ENCODE results near the gene RPUSD2. TPM values are rescaled to one million over a fixed set of nuclear protein-coding genes. Genes with fewer than 3 reads are reported as not detected.

The RPUSD2 gene
- total and polyA plus RNA-seq, 12 donors, result 5.7 to 20.7 (median 11.8) TPM

DNA sequence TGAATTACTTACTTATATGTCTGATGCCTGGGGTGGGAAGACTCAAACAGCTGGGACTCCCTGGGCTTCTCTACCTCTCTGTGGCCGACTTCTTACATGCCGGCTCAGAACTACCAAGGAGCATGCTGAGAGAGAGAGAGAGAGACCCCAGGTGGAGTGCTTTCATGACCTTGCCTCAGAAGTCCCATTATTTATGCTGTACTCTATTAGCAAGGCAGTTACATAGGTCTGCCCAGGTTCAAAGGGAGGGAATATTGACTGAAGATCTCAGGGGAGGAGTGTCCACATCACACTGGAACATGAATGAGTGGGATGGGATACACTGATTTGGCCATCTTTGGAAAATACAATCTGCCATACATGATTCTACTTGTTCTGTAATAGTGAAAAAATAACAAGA, 20.5 kb upstream of the RPUSD2 start:
- TF ChIP-seq, protein P1, sequence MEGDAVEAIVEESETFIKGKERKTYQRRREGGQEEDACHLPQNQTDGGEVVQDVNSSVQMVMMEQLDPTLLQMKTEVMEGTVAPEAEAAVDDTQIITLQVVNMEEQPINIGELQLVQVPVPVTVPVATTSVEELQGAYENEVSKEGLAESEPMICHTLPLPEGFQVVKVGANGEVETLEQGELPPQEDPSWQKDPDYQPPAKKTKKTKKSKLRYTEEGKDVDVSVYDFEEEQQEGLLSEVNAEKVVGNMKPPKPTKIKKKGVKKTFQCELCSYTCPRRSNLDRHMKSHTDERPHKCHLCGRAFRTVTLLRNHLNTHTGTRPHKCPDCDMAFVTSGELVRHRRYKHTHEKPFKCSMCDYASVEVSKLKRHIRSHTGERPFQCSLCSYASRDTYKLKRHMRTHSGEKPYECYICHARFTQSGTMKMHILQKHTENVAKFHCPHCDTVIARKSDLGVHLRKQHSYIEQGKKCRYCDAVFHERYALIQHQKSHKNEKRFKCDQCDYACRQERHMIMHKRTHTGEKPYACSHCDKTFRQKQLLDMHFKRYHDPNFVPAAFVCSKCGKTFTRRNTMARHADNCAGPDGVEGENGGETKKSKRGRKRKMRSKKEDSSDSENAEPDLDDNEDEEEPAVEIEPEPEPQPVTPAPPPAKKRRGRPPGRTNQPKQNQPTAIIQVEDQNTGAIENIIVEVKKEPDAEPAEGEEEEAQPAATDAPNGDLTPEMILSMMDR (IDR thresholded peaks at IDR 0.05), result no peak
- no peak for TF ChIP-seq POLR2A (IDR thresholded peaks at IDR 0.05)
- no peak overlapping the region for H3K4me3 ChIP-seq
- no peaks in the 10 kb centered on the region for H3K4me1 ChIP-seq (replicated peaks in 1 of 2)
- no peak for DNase-seq
- H3K9me3 ChIP-seq (replicated peaks in 1 of 3), result no peaks in the 10 kb centered on the region
- peaks cover 0 to 16% of the 10 kb centered on the region in 2 donors for H3K36me3 ChIP-seq (replicated peaks in 1 of 2)
- intact Hi-C loops (cut with DNase I), result no loop called here
- no peaks in the 10 kb centered on the region for H3K27me3 ChIP-seq
- 88 to 96% (median 95%) methylated on average over 2 of the region's 2 CpGs for WGBS, 4 donors
- H3K27ac ChIP-seq, result no peak overlapping the region

DNA sequence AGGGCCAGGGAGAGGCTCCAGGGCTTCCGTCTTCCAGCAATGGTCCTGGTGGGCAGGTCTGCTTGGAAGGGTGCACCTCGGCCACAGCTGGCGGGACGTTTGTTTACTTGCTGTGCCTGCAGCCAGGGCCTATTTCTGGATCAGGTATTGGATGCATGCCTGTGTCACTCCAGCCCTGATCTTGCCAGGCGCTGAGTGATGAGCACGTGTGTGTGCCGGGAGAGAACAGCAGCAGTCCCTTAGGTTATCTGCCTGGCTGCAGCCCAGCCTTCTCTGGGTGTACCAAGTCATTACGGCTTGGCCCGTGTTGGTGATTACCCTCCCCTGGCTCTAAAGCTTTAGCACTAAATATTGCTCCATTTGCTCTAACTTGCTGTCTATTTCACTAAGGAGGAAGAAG, 19.2 kb upstream of the RPUSD2 start:
- Histone ChIP-seq H3K9me3 (replicated peaks in 1 of 3) (no peaks in the 10 kb centered on the region), H3K4me1 (replicated peaks in 1 of 2) (no peaks in the 10 kb centered on the region), H3K27me3 (no peaks in the 10 kb centered on the region), H3K36me3 (replicated peaks in 1 of 2) (peaks cover 0 to 16% of the 10 kb centered on the region in 2 donors), H3K27ac (no peak overlapping the region), H3K4me3 (no peak overlapping the region)
- intact Hi-C loops (cut with DNase I), result no loop called here
- TF ChIP-seq POLR2A (IDR thresholded peaks at IDR 0.05), result no peak
- TF ChIP-seq, protein P1 (IDR thresholded peaks at IDR 0.05), result no peak
- WGBS, 4 donors, result 60 to 82% (median 76%) methylated on average over 7 to 9 of the region's 9 CpGs
- DNase-seq, result peak in 1 of 7 donors; percentile 69

DNA sequence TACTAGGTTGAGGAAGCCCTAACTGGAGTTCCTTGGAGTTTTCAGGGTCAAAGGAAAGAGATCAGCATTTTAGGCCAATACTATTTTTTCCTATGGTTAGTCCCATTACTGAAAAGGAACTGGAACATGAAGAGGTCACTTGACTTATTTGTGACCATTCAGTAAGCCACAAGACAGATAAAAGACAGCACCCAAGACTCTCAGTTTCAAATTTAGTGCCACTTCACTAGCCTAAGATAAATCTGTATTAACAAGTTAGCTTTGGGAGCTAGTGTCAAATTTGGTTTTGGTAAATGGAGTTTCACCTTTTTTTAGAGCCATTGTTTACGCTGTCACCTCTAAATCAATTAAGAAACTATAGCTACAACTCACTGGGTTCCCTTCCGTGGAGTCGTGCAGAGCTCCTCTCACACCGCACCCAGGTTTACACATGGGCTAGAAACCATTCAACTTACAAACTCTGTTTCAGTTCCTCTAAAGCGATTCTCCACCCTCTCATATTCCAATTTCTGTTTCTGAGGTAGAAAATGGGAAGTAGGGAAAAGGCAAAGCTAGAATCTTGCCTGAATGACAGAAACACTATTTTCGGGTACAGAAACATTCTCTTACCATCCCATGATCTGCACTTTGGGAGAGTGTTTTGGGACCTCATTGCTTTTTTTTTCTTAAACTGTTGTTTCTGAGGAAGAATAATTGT, 18.6 kb upstream of the RPUSD2 start:
- intact Hi-C loops (cut with DNase I), result no loop called here
- H3K4me1 ChIP-seq (replicated peaks in 1 of 2), result no peaks in the 10 kb centered on the region
- 81 to 89% (median 86%) methylated on average over 6 of the region's 6 CpGs for WGBS, 4 donors
- H3K36me3 ChIP-seq (replicated peaks in 1 of 2), result peaks cover 0 to 19% of the 10 kb centered on the region in 2 donors
- no peak overlapping the region for H3K27ac ChIP-seq
- no peak for DNase-seq
- TF ChIP-seq, protein P1 (IDR thresholded peaks at IDR 0.05), result no peak
- no peak for TF ChIP-seq POLR2A (IDR thresholded peaks at IDR 0.05)
- H3K27me3 ChIP-seq, result no peaks in the 10 kb centered on the region
- no peak overlapping the region for H3K4me3 ChIP-seq
- no peaks in the 10 kb centered on the region for H3K9me3 ChIP-seq (replicated peaks in 1 of 3)

- no peaks in the 10 kb centered on the region for H3K9me3 ChIP-seq (replicated peaks in 1 of 3)
- TF ChIP-seq, protein P1 (IDR thresholded peaks at IDR 0.05), result no peak
- TF ChIP-seq POLR2A (IDR thresholded peaks at IDR 0.05), result no peak
- no peaks in the 10 kb centered on the region for H3K27me3 ChIP-seq
- no peak overlapping the region for H3K27ac ChIP-seq
- peaks cover 0 to 22% of the 10 kb centered on the region in 2 donors for H3K36me3 ChIP-seq (replicated peaks in 1 of 2)
- WGBS, 4 donors, result 64 to 91% (median 82%) methylated on average over 4 of the region's 4 CpGs
- no peak for DNase-seq
- H3K4me3 ChIP-seq, result no peak overlapping the region
- intact Hi-C loops (cut with DNase I), result no loop called here
- peaks cover 0 to 6% of the 10 kb centered on the region in 2 donors for H3K4me1 ChIP-seq (replicated peaks in 1 of 2)
Observed at GRCh38 chr15:40554161-40554525, 15.0 kb upstream of the RPUSD2 start.
